WTC11 (cell line): Measurements from ENCODE around the gene MICAL2. TPM values are rescaled to one million over a fixed set of nuclear protein-coding genes. Genes with fewer than 3 reads are reported as not detected.

Source experiments
- ATAC-seq: fragments of 200-7000 bp; cut with Tn5 transposase; 2 replicates; pipeline ENCODE4 v1.10.0; 2021; ENCODE audit warnings: mild to moderate bottlenecking, moderate library complexity
- CTCF ChIA-PET: fragments of 300-600 bp; sonication (Branson Sonifier 250); formaldehyde crosslinking; loops from one replicate; lab custom pipeline; 2021; ENCODE audit warnings: antibody characterized with exemption; lab: Charles Lee
- POLR2A ChIA-PET: fragments of 350-600 bp; sonication (Branson Sonifier 250); formaldehyde crosslinking; loops from one replicate; lab custom pipeline; 2021; ENCODE audit warnings: antibody characterized with exemption; lab: Charles Lee
- DNase-seq: peaks from one replicate; pipeline ENCODE4 v3.0.0; 2021; ENCODE audit warnings: low spot score
- H3K27ac Mint-ChIP-seq: 2 replicates; pipeline ENCODE4 v1.8.0; 2021; ENCODE audit warnings: mixed read lengths
- H3K27me3 Mint-ChIP-seq: 2 replicates; pipeline ENCODE4 v1.8.0; 2021; ENCODE audit warnings: low read depth, mild to moderate bottlenecking, moderate library complexity, mixed read lengths
- H3K36me3 Mint-ChIP-seq: 2 replicates; pipeline ENCODE4 v1.8.0; 2021; ENCODE audit warnings: mixed read lengths
- H3K4me1 Mint-ChIP-seq: 2 replicates; pipeline ENCODE4 v1.8.0; 2022; ENCODE audit warnings: mixed read lengths
- H3K4me3 Mint-ChIP-seq: 2 replicates; pipeline ENCODE4 v1.8.0; 2021; ENCODE audit warnings: mild to moderate bottlenecking, moderate library complexity, mixed read lengths
- H3K9me3 Mint-ChIP-seq: 2 replicates; pipeline ENCODE4 v1.8.0; 2021; ENCODE audit warnings: mixed read lengths
- FOXJ3 ChIP-seq: sonication (generic); formaldehyde crosslinking; IDR thresholded peaks from 2 replicates; pipeline ENCODE4 v1.9.0; 2021; ENCODE audit warnings: missing genetic modification reagents, mild to moderate bottlenecking, borderline replicate concordance
- FOXP1 ChIP-seq: sonication (generic); formaldehyde crosslinking; IDR thresholded peaks from 2 replicates; pipeline ENCODE4 v1.8.0; 2022; ENCODE audit warnings: missing genetic modification reagents, mild to moderate bottlenecking, moderate library complexity, borderline replicate concordance
- HMGA2 ChIP-seq: fragments of 250-450 bp; sonication (Bioruptor Pico); IDR thresholded peaks from 2 replicates; pipeline ENCODE4 v1.4.0; 2021; ENCODE audit warnings: mild to moderate bottlenecking, moderate library complexity
- MYBL2 ChIP-seq: sonication (generic); formaldehyde crosslinking; IDR thresholded peaks from 2 replicates; pipeline ENCODE4 v1.8.1; 2023; ENCODE audit warnings: mild to moderate bottlenecking, moderate library complexity, missing genetic modification reagents
- RORB ChIP-seq: fragments of 250-450 bp; sonication (Bioruptor Pico); IDR thresholded peaks from 2 replicates; pipeline ENCODE4 v1.9.0; 2021; ENCODE audit warnings: mild to moderate bottlenecking
- SP1 ChIP-seq: sonication (generic); formaldehyde crosslinking; conservative IDR thresholded peaks from 2 replicates; pipeline ENCODE4 v1.8.1; 2022; ENCODE audit warnings: missing genetic modification reagents
- TCF7 ChIP-seq: sonication (generic); formaldehyde crosslinking; IDR thresholded peaks from 2 replicates; pipeline ENCODE4 v1.8.0; 2022; ENCODE audit warnings: mild to moderate bottlenecking, low read depth, missing genetic modification reagents, moderate library complexity
- TP53 ChIP-seq: sonication (generic); formaldehyde crosslinking; IDR thresholded peaks from 2 replicates; pipeline ENCODE4 v1.8.1; 2023; ENCODE audit warnings: mild to moderate bottlenecking, missing genetic modification reagents
- ZNF232 ChIP-seq: sonication (generic); formaldehyde crosslinking; IDR thresholded peaks from 2 replicates; pipeline ENCODE4 v1.8.0; 2022; ENCODE audit warnings: mild to moderate bottlenecking, missing genetic modification reagents
- ZNF423 ChIP-seq: fragments of 250-450 bp; sonication (Bioruptor Pico); IDR thresholded peaks from 2 replicates; pipeline ENCODE4 v2.1.2; 2022; ENCODE audit warnings: mild to moderate bottlenecking, moderate library complexity
- total RNA-seq: library from RNA; stranded (reverse); gene quantifications from 3 replicates; pipeline ENCODE4 v1.2.3, GENCODE V29; 2021
- TF ChIP-seq, protein P1 (sequence below): sonication (generic); formaldehyde crosslinking; IDR thresholded peaks from 2 replicates; pipeline ENCODE4 v1.8.1; 2022; ENCODE audit warnings: mild to moderate bottlenecking, missing genetic modification reagents, moderate library complexity, borderline replicate concordance
- TF ChIP-seq, protein P2 (sequence below): sonication (generic); formaldehyde crosslinking; IDR thresholded peaks from 2 replicates; pipeline ENCODE4 v1.8.1; 2022; ENCODE audit warnings: low read depth, mild to moderate bottlenecking, moderate library complexity, missing genetic modification reagents, borderline replicate concordance
- TF ChIP-seq, protein P3 (sequence below): sonication (generic); formaldehyde crosslinking; conservative IDR thresholded peaks from 2 replicates; pipeline ENCODE4 v1.8.1; 2023; ENCODE audit warnings: mild to moderate bottlenecking, low read depth, missing genetic modification reagents, moderate library complexity
- TF ChIP-seq, protein P4 (sequence below): fragments of 250-450 bp; sonication (Bioruptor Pico); IDR thresholded peaks from 2 replicates; pipeline ENCODE4 v1.9.0; 2021; ENCODE audit warnings: mild to moderate bottlenecking, borderline replicate concordance
- TF ChIP-seq, protein P5 (sequence below): sonication (generic); formaldehyde crosslinking; IDR thresholded peaks from 2 replicates; pipeline ENCODE4 v1.8.0; 2023; ENCODE audit warnings: missing genetic modification reagents

The MICAL2 gene
- total RNA-seq, 1 experiment from 2014 or later, result 3.1 TPM

DNA sequence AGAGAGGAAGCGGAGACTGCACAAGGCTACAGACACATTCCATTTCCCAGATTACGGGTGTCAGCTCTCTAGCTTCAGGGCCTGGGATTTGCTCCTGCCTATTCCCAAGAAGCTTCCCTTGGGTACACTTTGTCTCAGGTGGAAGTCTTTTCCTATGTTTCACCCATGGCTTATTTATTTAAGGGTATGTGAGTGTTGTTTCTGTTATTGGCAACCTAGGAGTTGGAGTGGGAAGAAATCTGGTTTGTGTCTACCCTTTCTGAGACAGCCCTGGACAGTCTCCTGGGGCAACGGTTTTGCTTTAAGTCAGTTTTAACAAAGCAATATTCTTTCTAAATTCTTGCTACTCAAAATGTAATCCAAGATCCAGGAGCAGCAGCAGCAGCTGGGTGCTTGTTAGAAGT is 127.0 kb downstream of the MICAL2 start:
- DNase-seq (no peak), ATAC-seq (no peak)
- POLR2A ChIA-PET, result interaction anchor here (1.2 kb wide), 1 partner anchor 99 kb away, joined by 3 read pairs; no protein-coding TSS in a partner anchor
- H3K9me3 Mint-ChIP-seq, result no peaks in the 10 kb centered on the region
- TF ChIP-seq, protein P1, sequence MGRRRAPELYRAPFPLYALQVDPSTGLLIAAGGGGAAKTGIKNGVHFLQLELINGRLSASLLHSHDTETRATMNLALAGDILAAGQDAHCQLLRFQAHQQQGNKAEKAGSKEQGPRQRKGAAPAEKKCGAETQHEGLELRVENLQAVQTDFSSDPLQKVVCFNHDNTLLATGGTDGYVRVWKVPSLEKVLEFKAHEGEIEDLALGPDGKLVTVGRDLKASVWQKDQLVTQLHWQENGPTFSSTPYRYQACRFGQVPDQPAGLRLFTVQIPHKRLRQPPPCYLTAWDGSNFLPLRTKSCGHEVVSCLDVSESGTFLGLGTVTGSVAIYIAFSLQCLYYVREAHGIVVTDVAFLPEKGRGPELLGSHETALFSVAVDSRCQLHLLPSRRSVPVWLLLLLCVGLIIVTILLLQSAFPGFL (CRISPR knock-in tag), result no peak
- TF ChIP-seq SP1 (CRISPR knock-in tag) (no peak), MYBL2 (no peak), FOXJ3 (CRISPR knock-in tag) (no peak), RORB (CRISPR knock-in tag) (no peak), ZNF232 (CRISPR knock-in tag) (no peak), TCF7 (CRISPR knock-in tag) (no peak), TP53 (no peak)
- TF ChIP-seq, protein P2, sequence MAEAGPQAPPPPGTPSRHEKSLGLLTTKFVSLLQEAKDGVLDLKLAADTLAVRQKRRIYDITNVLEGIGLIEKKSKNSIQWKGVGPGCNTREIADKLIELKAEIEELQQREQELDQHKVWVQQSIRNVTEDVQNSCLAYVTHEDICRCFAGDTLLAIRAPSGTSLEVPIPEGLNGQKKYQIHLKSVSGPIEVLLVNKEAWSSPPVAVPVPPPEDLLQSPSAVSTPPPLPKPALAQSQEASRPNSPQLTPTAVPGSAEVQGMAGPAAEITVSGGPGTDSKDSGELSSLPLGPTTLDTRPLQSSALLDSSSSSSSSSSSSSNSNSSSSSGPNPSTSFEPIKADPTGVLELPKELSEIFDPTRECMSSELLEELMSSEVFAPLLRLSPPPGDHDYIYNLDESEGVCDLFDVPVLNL, result no peak
- TF ChIP-seq, protein P3, sequence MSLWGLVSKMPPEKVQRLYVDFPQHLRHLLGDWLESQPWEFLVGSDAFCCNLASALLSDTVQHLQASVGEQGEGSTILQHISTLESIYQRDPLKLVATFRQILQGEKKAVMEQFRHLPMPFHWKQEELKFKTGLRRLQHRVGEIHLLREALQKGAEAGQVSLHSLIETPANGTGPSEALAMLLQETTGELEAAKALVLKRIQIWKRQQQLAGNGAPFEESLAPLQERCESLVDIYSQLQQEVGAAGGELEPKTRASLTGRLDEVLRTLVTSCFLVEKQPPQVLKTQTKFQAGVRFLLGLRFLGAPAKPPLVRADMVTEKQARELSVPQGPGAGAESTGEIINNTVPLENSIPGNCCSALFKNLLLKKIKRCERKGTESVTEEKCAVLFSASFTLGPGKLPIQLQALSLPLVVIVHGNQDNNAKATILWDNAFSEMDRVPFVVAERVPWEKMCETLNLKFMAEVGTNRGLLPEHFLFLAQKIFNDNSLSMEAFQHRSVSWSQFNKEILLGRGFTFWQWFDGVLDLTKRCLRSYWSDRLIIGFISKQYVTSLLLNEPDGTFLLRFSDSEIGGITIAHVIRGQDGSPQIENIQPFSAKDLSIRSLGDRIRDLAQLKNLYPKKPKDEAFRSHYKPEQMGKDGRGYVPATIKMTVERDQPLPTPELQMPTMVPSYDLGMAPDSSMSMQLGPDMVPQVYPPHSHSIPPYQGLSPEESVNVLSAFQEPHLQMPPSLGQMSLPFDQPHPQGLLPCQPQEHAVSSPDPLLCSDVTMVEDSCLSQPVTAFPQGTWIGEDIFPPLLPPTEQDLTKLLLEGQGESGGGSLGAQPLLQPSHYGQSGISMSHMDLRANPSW (CRISPR knock-in tag), result no peak
- TF ChIP-seq, protein P4, sequence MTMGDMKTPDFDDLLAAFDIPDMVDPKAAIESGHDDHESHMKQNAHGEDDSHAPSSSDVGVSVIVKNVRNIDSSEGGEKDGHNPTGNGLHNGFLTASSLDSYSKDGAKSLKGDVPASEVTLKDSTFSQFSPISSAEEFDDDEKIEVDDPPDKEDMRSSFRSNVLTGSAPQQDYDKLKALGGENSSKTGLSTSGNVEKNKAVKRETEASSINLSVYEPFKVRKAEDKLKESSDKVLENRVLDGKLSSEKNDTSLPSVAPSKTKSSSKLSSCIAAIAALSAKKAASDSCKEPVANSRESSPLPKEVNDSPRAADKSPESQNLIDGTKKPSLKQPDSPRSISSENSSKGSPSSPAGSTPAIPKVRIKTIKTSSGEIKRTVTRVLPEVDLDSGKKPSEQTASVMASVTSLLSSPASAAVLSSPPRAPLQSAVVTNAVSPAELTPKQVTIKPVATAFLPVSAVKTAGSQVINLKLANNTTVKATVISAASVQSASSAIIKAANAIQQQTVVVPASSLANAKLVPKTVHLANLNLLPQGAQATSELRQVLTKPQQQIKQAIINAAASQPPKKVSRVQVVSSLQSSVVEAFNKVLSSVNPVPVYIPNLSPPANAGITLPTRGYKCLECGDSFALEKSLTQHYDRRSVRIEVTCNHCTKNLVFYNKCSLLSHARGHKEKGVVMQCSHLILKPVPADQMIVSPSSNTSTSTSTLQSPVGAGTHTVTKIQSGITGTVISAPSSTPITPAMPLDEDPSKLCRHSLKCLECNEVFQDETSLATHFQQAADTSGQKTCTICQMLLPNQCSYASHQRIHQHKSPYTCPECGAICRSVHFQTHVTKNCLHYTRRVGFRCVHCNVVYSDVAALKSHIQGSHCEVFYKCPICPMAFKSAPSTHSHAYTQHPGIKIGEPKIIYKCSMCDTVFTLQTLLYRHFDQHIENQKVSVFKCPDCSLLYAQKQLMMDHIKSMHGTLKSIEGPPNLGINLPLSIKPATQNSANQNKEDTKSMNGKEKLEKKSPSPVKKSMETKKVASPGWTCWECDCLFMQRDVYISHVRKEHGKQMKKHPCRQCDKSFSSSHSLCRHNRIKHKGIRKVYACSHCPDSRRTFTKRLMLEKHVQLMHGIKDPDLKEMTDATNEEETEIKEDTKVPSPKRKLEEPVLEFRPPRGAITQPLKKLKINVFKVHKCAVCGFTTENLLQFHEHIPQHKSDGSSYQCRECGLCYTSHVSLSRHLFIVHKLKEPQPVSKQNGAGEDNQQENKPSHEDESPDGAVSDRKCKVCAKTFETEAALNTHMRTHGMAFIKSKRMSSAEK, result no peak
- TF ChIP-seq, protein P5, sequence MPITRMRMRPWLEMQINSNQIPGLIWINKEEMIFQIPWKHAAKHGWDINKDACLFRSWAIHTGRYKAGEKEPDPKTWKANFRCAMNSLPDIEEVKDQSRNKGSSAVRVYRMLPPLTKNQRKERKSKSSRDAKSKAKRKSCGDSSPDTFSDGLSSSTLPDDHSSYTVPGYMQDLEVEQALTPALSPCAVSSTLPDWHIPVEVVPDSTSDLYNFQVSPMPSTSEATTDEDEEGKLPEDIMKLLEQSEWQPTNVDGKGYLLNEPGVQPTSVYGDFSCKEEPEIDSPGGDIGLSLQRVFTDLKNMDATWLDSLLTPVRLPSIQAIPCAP (CRISPR knock-in tag), result no peak
- H3K4me1 Mint-ChIP-seq, result peaks cover 15% of the 10 kb centered on the region
- H3K27ac Mint-ChIP-seq, result no peak overlapping the region
- H3K27me3 Mint-ChIP-seq, result no peaks in the 10 kb centered on the region
- H3K36me3 Mint-ChIP-seq, result no peaks in the 10 kb centered on the region
- CTCF ChIA-PET, result interaction anchor here (0.6 to 2.4 kb wide), 8 partner anchors 16 to 193 kb away, joined by 3 to 13 read pairs (median 5); no protein-coding TSS in a partner anchor
- H3K4me3 Mint-ChIP-seq, result no peak overlapping the region

DNA sequence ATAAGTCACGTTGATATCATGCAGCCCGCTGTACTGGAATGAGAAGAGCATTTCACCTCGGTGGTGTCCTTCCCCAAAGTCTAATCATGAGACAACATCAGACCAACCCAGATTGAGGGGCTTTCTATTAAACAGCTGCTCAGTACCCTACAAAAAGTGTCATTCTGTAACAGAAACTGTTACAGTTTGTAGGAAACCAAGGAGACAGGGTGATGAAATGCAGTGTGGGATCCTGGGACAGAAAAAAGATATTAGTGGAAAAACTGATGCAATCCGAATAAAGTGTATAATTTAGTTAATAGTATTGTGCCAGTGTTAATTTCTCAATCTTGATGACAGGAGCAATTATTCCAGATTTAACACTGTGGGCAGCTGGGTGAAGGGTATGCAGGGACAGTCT is 128.0 kb downstream of the MICAL2 start:
- ATAC-seq (no peak), DNase-seq (no peak)
- Mint-ChIP-seq H3K4me3 (no peak overlapping the region), H3K4me1 (peaks cover 25% of the 10 kb centered on the region), H3K9me3 (no peaks in the 10 kb centered on the region), H3K27ac (no peak overlapping the region), H3K27me3 (no peaks in the 10 kb centered on the region), H3K36me3 (no peaks in the 10 kb centered on the region)
- ChIA-PET CTCF (interaction anchor here (1.0 to 1.8 kb wide), 2 partner anchors 185 to 187 kb away, joined by 3 to 7 read pairs; no protein-coding TSS in a partner anchor), POLR2A (no interaction called here)
- no peak for TF ChIP-seq HMGA2
- no peak for TF ChIP-seq ZNF423
- TF ChIP-seq FOXP1, result no peak
